ENCODE results near the gene SHCBP1L.

The SHCBP1L gene

GRCh38 chr1:182889997-182890396, 63.0 kb downstream of the SHCBP1L start:
- no peak for DNase-seq (ENCODE audit: low spot score)

- DNase-seq (ENCODE audit: low spot score), result no peak
Observed at GRCh38 chr1:182888736-182889531, 64.0 kb downstream of the SHCBP1L start.

- no peak for DNase-seq (ENCODE audit: low spot score)
Observed at GRCh38 chr1:182886985-182887384, 66.0 kb downstream of the SHCBP1L start.

GRCh38 chr1:182885591-182885990, 67.4 kb downstream of the SHCBP1L start:
- no peak for DNase-seq (ENCODE audit: low spot score)

GRCh38 chr1:182884872-182885271, 68.1 kb downstream of the SHCBP1L start:
- DNase-seq (ENCODE audit: low spot score), result no peak

- DNase-seq (ENCODE audit: low spot score), result no peak
Observed at GRCh38 chr1:182877842-182878241, 75.1 kb downstream of the SHCBP1L start.

- DNase-seq (ENCODE audit: low spot score), result no peak
Observed at GRCh38 chr1:182877331-182877730, 75.6 kb downstream of the SHCBP1L start.

- no peak for DNase-seq (ENCODE audit: low spot score)
Observed at GRCh38 chr1:182875889-182876288, 77.1 kb downstream of the SHCBP1L start.

- no peak for DNase-seq (ENCODE audit: low spot score)
Observed at GRCh38 chr1:182872881-182873280, 80.1 kb downstream of the SHCBP1L start.

GRCh38 chr1:182869241-182869666, 83.7 kb downstream of the SHCBP1L start:
- no peak for DNase-seq (ENCODE audit: low spot score)

GRCh38 chr1:182867861-182868260, 85.1 kb downstream of the SHCBP1L start:
- DNase-seq (ENCODE audit: low spot score), result no peak

GRCh38 chr1:182863940-182864339, 89.0 kb downstream of the SHCBP1L start:
- DNase-seq (ENCODE audit: low spot score), result no peak

- no peak for DNase-seq (ENCODE audit: low spot score)
Observed at GRCh38 chr1:182862827-182863226, 90.1 kb downstream of the SHCBP1L start.

- DNase-seq (ENCODE audit: low spot score), result no peak
Observed at GRCh38 chr1:182861994-182862393, 91.0 kb downstream of the SHCBP1L start.

- no peak for DNase-seq (ENCODE audit: low spot score)
Observed at GRCh38 chr1:182860658-182861057, 92.3 kb downstream of the SHCBP1L start.

- no peak for DNase-seq (ENCODE audit: low spot score)
Observed at GRCh38 chr1:182857212-182857611, 95.8 kb downstream of the SHCBP1L start.

- no peak for DNase-seq (ENCODE audit: low spot score)
Observed at GRCh38 chr1:182855911-182856310, 97.1 kb downstream of the SHCBP1L start.

- no peak for DNase-seq (ENCODE audit: low spot score)
Observed at GRCh38 chr1:182851825-182852224, 101.1 kb downstream of the SHCBP1L start.

- DNase-seq (ENCODE audit: low spot score), result no peak
Observed at GRCh38 chr1:182850319-182850718, 102.6 kb downstream of the SHCBP1L start.

Measured in pons (tissue), 1 donor.